Measurements from ENCODE around the gene CKB. TPM values are rescaled to one million over a fixed set of nuclear protein-coding genes. Genes with fewer than 3 reads are reported as not detected.

CKB gene
- total RNA-seq, 2 donors from 2014 or later, result 3.0 to 4.6 TPM

DNA sequence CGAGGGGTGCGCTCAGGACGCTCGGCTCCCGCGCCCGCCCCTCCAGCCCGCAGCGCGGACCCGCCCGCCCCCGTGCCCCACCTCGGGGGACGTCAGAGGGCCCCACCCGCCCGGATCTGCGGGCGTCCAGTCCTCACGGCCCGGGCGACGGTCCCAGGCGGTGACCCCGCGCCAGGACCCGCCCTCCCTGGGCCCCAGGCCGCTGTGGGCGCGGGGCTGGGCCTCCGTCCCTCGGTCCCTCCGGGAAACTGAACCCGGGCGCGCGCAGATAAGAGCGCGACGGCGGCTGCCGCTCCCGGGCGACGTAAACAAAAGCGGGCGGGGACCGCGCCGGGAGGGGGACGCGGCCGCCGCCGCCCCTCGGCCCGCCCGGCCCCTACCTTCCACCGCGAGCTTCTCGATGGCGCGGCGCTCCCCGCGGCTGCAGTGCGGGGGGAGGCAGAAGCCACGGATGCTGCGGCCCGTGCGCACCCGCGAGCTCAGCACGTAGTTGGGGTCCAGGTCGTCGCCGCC is 1.1 kb downstream of the CKB start:
- Mint-ChIP-seq H3K36me3 (no peaks in the 10 kb centered on the region), H3K27ac (no peak overlapping the region), H3K4me3 (peak overlapping the region; percentile 57), H3K4me1 (ENCODE audit: low read depth in 2 of 2) (peaks cover 0 to 6% of the 10 kb centered on the region in 2 donors), H3K27me3 (peaks cover 0 to 6% of the 10 kb centered on the region in 2 donors), H3K9me3 (no peaks in the 10 kb centered on the region)
- DNase-seq (ENCODE audit: low spot score) (peak; percentile 56), ATAC-seq (no peak)

DNA sequence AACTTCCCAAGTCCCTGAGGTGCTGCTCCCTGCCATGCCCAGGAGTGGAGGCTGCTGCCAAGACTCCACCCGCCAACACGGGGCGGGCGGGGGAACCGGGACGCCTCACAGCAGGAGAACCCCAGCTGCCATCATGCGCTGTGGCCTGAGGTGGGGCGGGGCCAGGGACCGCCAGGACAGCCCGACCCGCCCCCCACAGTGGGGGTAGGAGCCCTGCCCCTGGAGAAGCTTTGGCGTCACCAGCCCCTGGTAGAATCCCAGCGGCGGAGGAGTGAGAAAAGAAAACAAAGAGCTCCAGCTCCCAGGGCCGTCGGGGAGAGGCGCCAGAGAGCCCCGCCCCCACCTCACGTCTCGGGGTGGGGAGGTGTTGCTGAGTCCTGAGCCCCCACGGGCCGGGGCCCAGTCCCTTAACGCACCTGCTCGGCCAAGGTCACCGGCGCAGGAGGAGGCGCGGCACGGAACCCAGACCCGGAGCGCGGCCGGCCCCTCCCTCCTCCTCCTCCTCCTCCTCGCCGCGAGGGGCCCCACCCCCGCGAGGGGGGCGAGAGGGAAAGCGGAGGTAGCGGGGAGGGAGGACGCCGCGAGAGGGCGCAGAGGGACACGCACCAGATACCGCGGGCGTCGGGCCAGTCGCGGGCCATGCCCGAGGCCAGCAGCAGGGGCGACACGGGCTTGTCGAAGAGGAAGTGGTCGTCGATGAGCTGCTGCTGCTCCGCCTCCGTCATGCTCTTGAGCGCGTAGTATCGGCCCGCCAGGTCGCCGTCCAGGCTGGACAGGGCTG is 1.8 kb downstream of the CKB start:
- no peaks in the 10 kb centered on the region for H3K36me3 Mint-ChIP-seq
- H3K27ac Mint-ChIP-seq, result no peak overlapping the region
- DNase-seq (ENCODE audit: low spot score) (peak; percentile 78), ATAC-seq (peak; percentile 77)
- no peaks in the 10 kb centered on the region for H3K9me3 Mint-ChIP-seq
- H3K27me3 Mint-ChIP-seq, result peaks cover 0 to 6% of the 10 kb centered on the region in 2 donors
- peak overlapping the region; percentile 57 for H3K4me3 Mint-ChIP-seq
- H3K4me1 Mint-ChIP-seq (ENCODE audit: low read depth in 2 of 2), result peaks cover 0 to 6% of the 10 kb centered on the region in 2 donors

DNA sequence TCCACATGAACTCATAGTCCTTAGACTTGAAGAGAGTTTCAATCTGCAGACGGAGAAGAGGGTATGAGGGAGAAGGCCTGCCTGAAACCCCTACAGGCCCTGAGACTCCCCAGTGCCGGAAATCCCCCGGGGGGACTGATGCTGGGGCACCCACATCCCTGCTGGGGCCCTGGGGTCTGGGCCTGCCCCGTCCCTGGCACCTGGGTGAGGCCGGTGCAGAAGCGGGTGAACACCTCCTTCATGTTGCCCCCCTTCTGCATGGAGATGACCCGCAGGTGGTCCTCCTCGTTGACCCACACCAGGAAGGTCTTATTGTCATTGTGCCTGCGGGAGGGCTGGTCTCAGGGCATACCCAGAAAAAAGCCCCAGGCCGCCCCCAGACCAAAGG is 2.4 kb downstream of the CKB start:
- ATAC-seq (no peak), DNase-seq (ENCODE audit: low spot score) (peak; percentile 44)
- H3K27me3 Mint-ChIP-seq, result peaks cover 0 to 6% of the 10 kb centered on the region in 2 donors
- H3K27ac Mint-ChIP-seq, result no peak overlapping the region
- H3K4me3 Mint-ChIP-seq, result peak overlapping the region; percentile 57
- peaks cover 0 to 6% of the 10 kb centered on the region in 2 donors for H3K4me1 Mint-ChIP-seq (ENCODE audit: low read depth in 2 of 2)
- no peaks in the 10 kb centered on the region for H3K9me3 Mint-ChIP-seq
- H3K36me3 Mint-ChIP-seq, result no peaks in the 10 kb centered on the region

DNA sequence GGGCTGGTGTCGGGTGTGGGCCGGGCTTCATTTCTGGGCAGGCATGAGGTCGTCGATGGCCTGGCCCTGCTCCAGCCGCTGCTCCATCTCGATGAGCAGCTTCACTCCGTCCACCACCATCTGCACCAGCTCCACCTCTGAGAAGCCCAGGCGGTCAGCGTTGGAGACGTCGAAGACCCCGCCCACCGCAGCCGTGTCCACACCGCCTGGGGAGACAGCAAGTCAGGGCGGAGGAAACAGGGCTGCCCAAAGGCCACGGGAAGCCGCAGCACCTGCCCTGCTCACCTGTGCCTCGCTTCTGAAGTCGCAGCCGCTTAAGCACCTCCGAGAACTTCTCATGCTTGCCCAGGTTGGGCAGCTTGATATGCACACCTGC is 2.8 kb downstream of the CKB start:
- no peak overlapping the region for H3K27ac Mint-ChIP-seq
- peak overlapping the region; percentile 41 for H3K4me3 Mint-ChIP-seq
- H3K36me3 Mint-ChIP-seq, result no peaks in the 10 kb centered on the region
- H3K4me1 Mint-ChIP-seq (ENCODE audit: low read depth in 2 of 2), result peaks cover 0 to 6% of the 10 kb centered on the region in 2 donors
- H3K27me3 Mint-ChIP-seq, result peaks cover 0 to 6% of the 10 kb centered on the region in 2 donors
- DNase-seq (ENCODE audit: low spot score) (peak; percentile 15), ATAC-seq (no peak)
- no peaks in the 10 kb centered on the region for H3K9me3 Mint-ChIP-seq

DNA sequence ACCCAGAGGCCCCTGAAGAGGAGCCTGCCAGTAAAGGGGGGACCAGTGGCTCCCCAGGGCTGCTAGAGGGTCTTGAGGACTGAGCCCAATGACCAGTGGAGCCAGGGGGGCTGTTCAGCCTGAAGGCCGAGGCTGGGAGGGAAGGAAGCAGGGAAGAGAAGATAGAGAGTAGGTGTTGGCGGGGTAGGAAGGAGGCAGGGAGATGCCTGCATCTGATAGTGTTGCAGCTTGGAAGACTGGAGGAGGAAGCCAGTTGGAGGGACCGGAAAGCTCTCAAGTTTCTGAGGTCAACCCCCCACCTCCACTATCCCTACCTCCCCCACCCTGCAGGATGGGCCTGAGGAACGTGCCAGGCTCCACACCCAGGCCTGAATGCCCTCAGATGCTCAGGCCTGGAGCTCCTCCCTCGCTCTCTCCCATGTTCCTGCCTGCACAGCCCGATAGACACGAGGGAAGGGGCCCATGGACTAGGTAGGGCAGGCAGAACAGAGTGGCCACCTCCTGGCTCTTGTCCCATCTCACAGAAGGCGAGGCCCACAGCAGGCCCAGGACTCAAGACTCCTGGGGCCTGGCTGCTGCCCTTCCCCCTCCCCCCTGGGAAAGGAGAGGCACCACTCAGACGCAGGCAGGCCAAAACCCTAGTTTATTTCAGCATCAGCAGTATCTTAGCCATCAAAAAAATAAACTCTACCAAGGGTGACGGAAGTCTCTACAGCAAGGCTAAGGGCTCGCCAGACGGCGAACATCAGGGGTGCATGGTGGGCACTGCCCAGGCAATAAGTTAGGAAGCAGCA is 3.4 kb downstream of the CKB start:
- H3K36me3 Mint-ChIP-seq, result no peaks in the 10 kb centered on the region
- H3K4me1 Mint-ChIP-seq (ENCODE audit: low read depth in 2 of 2), result peaks cover 0 to 6% of the 10 kb centered on the region in 2 donors
- H3K9me3 Mint-ChIP-seq, result no peaks in the 10 kb centered on the region
- no peak for ATAC-seq
- peak; percentile 10 for DNase-seq (ENCODE audit: low spot score)
- peaks cover 0 to 6% of the 10 kb centered on the region in 2 donors for H3K27me3 Mint-ChIP-seq
- H3K4me3 Mint-ChIP-seq, result peak overlapping the region; percentile 41
- H3K27ac Mint-ChIP-seq, result no peak overlapping the region

DNA sequence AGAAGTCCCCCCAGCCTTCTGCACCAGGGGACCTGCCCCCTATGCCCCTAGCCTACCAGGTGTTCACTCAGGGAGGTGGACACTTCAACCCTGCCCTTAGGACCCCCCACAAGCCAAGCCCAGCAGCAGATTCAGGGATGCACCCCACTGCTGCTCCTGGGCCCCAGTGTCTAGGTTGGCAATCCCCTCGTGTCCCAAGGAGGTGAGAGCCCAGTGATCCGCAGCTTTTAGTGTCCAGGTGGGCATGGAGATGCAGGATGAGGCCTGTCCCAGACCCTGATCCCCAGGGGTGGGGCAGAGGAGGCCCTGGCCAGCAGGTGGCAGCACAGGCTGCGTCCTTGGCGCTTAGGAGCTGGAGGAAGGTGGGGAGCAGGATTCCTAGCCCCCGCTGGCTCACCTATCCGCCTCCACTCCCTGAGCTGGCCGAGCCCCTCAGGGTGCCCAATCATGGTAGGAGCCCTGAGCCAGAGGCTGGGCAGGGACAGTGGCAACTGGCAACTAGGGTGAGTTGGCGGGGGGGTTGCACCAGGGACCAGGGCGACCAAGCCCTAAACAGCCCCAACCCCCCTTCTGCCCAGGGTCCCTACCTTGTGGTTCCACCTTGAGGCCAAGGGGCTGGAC is 4.1 kb downstream of the CKB start:
- H3K36me3 Mint-ChIP-seq, result no peaks in the 10 kb centered on the region
- H3K27me3 Mint-ChIP-seq, result peaks cover 0 to 3% of the 10 kb centered on the region in 2 donors
- no peak overlapping the region for H3K27ac Mint-ChIP-seq
- no peaks in the 10 kb centered on the region for H3K9me3 Mint-ChIP-seq
- H3K4me3 Mint-ChIP-seq, result no peak overlapping the region
- H3K4me1 Mint-ChIP-seq (ENCODE audit: low read depth in 2 of 2), result peaks cover 0 to 6% of the 10 kb centered on the region in 2 donors
- peak in 1 of 2 donors; percentile 33 for ATAC-seq
- peak; percentile 60 for DNase-seq (ENCODE audit: low spot score)

DNA sequence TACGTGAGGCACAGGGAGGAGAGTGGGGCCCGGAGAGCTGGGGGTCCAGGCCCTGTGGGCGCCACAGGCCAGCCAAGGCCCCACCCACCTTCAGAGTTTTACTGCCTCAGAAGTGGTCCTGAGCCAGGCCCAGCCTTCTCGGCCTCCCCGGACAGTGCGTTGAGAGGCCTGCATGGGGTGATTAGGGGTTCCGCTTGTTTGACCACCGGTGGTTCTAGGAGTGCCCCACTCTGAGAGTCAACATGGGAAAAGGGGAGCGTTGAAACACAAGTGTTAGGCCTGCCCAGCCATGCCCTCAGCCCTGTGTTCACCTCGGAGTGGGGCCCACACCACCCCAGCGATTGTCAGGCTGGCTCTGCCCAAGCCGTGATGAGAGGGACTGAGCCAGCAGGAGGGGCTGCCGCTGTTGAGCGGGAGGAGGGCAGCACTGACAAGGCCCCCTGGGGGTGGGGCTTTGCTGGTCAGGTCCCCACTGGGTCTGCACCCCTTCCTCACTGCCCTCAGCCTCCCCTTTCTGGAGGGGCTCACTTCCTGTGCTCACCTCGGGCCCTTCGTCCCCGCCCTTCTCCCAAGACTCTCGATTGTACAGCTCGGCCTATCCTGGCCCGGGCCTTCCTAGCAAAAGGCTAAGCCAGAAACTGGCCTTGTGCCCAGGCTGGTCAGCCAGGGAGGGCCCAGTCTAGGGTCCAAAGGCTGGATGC is 4.8 kb downstream of the CKB start:
- ATAC-seq (no peak), DNase-seq (ENCODE audit: low spot score) (peak; percentile 29)
- peaks cover 0 to 6% of the 10 kb centered on the region in 2 donors for H3K4me1 Mint-ChIP-seq (ENCODE audit: low read depth in 2 of 2)
- peaks cover 0 to 2% of the 10 kb centered on the region in 2 donors for H3K27me3 Mint-ChIP-seq
- H3K9me3 Mint-ChIP-seq, result no peaks in the 10 kb centered on the region
- H3K4me3 Mint-ChIP-seq, result no peak overlapping the region
- no peak overlapping the region for H3K27ac Mint-ChIP-seq
- no peaks in the 10 kb centered on the region for H3K36me3 Mint-ChIP-seq

DNA sequence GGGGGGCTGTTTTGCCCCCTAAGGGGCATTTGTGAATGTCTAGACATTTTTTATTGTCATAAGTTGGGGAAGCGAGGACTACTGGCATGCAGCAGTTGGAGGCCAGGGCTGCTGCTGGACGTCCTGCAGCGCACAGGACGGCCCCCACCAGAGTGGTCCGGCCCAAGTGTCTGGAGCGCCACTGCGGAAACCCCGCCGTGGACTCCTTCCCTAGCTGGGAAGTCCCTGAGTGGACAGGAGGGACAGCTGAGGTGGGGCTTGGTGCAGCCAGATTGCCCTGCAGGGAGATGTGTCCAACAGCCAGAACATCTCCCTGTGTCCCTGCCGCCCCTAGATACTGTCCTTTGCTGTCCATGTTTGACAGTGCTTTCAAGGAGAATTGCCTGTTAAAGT is 5.5 kb downstream of the CKB start:
- H3K4me1 Mint-ChIP-seq (ENCODE audit: low read depth in 2 of 2), result peaks cover 0 to 6% of the 10 kb centered on the region in 2 donors
- H3K9me3 Mint-ChIP-seq, result no peaks in the 10 kb centered on the region
- DNase-seq (ENCODE audit: low spot score) (peak; percentile 54), ATAC-seq (no peak)
- H3K4me3 Mint-ChIP-seq, result no peak overlapping the region
- H3K27me3 Mint-ChIP-seq, result peaks cover 0 to 2% of the 10 kb centered on the region in 2 donors
- H3K27ac Mint-ChIP-seq, result no peak overlapping the region
- no peaks in the 10 kb centered on the region for H3K36me3 Mint-ChIP-seq

DNA sequence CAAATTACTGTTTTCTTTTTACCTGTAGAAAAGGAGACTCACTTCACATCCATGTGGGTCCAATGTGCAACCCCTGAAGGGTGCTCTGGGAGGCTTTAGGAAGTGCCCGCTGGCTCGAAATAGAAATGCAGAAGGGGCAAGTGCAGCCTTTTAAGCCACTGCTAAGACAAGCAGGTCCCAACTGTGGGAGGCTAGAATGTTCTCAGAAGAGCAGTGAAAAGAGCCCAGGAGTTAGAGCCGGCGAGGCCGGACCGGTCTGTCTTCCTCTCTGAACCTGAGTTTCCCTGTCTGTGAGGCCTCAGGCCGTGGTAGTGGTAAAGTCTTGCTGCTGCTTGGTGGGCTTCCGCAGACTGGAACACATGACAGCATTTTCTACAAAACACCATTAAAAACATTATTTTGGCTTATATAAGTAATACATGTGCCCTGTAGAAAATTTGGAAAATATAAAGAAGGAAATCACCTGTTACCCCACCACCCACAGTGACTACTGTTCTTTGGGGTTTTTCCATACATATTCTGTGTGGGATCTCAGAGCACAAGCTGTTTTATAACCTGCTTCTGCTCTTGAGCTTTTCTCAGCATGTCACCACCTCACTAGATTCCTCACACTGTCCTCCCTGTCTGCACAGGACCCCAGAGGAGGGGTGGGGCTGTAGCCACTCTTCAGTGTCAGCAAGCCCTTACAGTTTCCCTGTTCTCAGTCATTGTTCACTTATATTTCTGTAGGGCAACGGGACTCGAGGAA is 6.0 kb downstream of the CKB start:
- peaks cover 0 to 2% of the 10 kb centered on the region in 2 donors for H3K27me3 Mint-ChIP-seq
- H3K4me3 Mint-ChIP-seq, result no peak overlapping the region
- H3K4me1 Mint-ChIP-seq (ENCODE audit: low read depth in 2 of 2), result peaks cover 0 to 6% of the 10 kb centered on the region in 2 donors
- DNase-seq (ENCODE audit: low spot score), result peak; percentile 8
- no peak overlapping the region for H3K27ac Mint-ChIP-seq
- no peaks in the 10 kb centered on the region for H3K36me3 Mint-ChIP-seq
- H3K9me3 Mint-ChIP-seq, result no peaks in the 10 kb centered on the region
- no peak for ATAC-seq

DNA sequence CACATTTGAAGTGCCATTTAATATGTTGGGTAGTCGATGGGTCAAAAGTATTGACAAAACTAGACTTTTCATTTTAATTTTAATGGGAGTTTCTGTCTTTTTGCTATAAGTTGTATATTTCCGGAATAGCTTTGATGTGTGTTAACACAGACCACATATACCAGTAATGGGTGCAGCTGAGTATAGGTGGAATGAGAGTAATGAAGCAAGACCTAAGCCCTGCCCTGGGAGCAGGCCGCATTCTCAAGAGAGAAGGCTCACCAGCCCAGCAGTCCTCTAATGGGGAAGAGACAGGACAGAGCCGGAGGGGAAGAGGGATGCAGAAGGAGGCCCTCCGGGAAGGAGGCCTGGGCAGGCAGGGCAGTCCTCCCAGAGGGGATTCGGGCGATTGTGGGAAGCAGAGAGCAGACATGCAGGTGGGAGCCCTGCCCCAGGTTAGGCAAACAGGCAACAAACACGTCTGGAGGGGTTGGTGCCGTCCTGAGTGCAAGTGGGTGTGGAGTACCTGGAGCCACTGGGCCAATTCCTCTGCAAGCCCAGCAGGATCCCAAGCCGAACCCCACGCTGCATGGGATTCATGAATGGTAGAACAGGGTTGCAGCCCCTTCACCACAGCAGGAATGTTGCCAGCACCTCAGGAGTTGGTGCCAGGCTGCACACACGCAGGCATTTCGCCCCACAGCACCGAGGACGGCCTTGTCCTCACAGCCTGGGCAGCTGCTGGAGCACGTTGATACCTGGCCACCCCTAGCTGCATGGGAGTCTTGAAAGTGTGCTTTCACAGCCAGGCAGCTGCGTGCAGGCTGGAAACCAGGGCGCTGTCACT is 7.8 kb downstream of the CKB start:
- Mint-ChIP-seq H3K27me3 (peaks cover 0 to 2% of the 10 kb centered on the region in 2 donors), H3K4me3 (no peak overlapping the region), H3K36me3 (no peaks in the 10 kb centered on the region), H3K9me3 (no peaks in the 10 kb centered on the region), H3K4me1 (ENCODE audit: low read depth in 2 of 2) (peaks cover 0 to 6% of the 10 kb centered on the region in 2 donors), H3K27ac (no peak overlapping the region)
- DNase-seq (ENCODE audit: low spot score), result peak; percentile 40
- ATAC-seq, result no peak

DNA sequence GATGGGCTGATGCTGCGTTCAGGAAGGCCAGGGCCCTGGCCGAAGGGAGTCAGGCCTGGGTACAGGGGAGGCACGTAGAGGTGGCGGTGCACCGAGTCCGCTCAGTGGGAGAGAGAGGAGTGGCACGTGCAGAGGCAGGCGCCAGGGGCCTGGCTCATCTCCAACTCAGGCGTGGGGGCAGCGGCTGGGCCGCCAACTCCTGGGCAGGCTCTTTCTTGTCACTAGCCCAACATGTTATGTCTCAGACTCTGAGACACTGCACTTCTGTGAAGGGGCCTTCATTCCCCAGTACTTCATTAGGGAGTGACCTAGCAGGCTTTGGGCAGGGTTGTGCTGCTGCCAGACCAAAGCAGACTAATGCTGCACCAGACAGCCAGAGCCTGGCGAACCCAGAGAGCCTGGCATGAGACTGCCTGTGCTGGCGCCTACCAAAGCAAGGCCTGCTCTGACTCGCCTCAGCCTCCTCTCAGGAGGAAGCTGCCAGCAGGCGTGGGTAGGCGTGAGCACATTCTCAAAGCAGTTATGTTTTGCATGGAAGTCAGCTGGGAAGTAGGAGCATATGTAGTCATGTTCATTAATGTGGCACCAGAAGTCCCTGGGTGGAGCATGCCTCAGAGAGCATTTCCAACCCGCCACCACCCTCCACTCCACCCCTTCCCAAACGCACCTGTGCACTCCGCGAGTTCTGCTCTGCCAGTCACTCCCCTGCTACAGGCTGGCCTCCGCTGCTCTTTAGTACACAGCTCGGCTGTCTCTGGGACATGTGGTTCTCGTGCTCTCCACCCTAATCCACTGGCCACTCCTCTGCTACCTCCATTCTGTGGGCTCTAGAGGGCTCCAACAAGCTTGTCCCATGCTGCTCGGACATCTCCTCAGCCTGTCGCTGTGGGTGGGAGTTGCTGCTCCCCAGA is 9.7 kb downstream of the CKB start:
- Mint-ChIP-seq H3K4me3 (no peak overlapping the region), H3K27me3 (no peaks in the 10 kb centered on the region), H3K27ac (no peak overlapping the region), H3K36me3 (peaks cover 4% of the 10 kb centered on the region), H3K4me1 (ENCODE audit: low read depth in 2 of 2) (peaks cover 0 to 3% of the 10 kb centered on the region in 2 donors), H3K9me3 (no peaks in the 10 kb centered on the region)
- no peak for DNase-seq (ENCODE audit: low spot score)
- ATAC-seq, result no peak

All from natural killer cell treated with Interleukin-12 subunit alpha and Interleukin-12 subunit beta and Interleukin-15 and Interleukin-18, amount 100 ng/mL, for 72 hours (primary cell).